BLaER1 (cell line): ENCODE results near the gene EFCAB11.
"Not testable (repeated sequence)": the region's sequence is repeated elsewhere in the genome, so short reads cannot be mapped to it uniquely, and the experiment has no call there.

Experiments
- H3K27ac ChIP-seq: shearing (Covaris generic); formaldehyde crosslinking; 2 replicates; pipeline ENCODE4 v1.8.1; 2022
- H3K27me3 ChIP-seq: shearing (Covaris generic); formaldehyde crosslinking; 2 replicates; pipeline ENCODE4 v1.8.1; 2022
- H3K36me3 ChIP-seq: shearing (Covaris generic); formaldehyde crosslinking; 2 replicates; pipeline ENCODE4 v1.8.1; 2022
- H3K4me1 ChIP-seq: shearing (Covaris generic); formaldehyde crosslinking; 2 replicates; pipeline ENCODE4 v1.8.1; 2022
- H3K4me2 ChIP-seq: shearing (Covaris generic); formaldehyde crosslinking; 2 replicates; pipeline ENCODE4 v1.8.1; 2022
- H3K4me3 ChIP-seq: shearing (Covaris generic); formaldehyde crosslinking; 2 replicates; pipeline ENCODE4 v1.8.1; 2022
- H3K9ac ChIP-seq: shearing (Covaris generic); formaldehyde crosslinking; 2 replicates; pipeline ENCODE4 v1.8.1; 2022
- H3K9me3 ChIP-seq: shearing (Covaris generic); formaldehyde crosslinking; 2 replicates; pipeline ENCODE4 v1.8.1; 2022
- H4K20me1 ChIP-seq: shearing (Covaris generic); formaldehyde crosslinking; 2 replicates; pipeline ENCODE4 v1.8.1; 2022
- Cebpa-rat ChIP-seq: shearing (Covaris generic); IDR thresholded peaks from 2 replicates; pipeline ENCODE4 v1.8.1; 2022

Gene EFCAB11

DNA sequence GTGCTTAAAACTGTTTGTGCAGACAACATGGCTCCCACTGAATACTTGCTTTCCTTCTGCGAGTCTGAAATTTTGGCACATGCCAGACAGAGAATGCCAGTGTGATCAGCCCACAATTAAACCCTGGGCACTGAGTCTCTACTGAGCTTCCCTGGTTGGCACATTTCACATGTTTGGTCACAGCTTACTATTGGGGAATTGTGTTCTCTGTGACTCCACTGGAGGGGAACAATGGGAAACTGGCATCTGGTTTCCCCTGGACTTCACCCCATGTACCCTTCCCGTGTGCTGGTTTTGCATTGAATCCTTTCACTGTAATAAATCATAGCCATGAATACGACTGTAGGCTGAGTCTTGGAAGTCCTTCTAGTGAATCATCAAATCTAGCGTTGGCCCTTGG lies 64.9 kb downstream of the EFCAB11 start:
- no peak overlapping the region for H3K9ac ChIP-seq

GRCh38 chr14:89884761-89885160 lies 69.8 kb downstream of the EFCAB11 start:
- Histone ChIP-seq H3K4me2 (no peak overlapping the region), H3K9me3 (no peaks in the 10 kb centered on the region), H4K20me1 (no peaks in the 10 kb centered on the region), H3K27ac (no peak overlapping the region), H3K9ac (no peak overlapping the region), H3K4me1 (no peaks in the 10 kb centered on the region), H3K36me3 (no peaks in the 10 kb centered on the region), H3K4me3 (no peak overlapping the region), H3K27me3 (no peaks in the 10 kb centered on the region)
- no peak for TF ChIP-seq Cebpa-rat

More for the DNA sequence above, 64.9 kb downstream of the EFCAB11 start:
- Histone ChIP-seq H3K4me2 (no peak overlapping the region), H4K20me1 (no peaks in the 10 kb centered on the region), H3K9me3 (peaks cover 17% of the 10 kb centered on the region), H3K27me3 (no peaks in the 10 kb centered on the region), H3K4me3 (no peak overlapping the region), H3K36me3 (no peaks in the 10 kb centered on the region), H3K4me1 (no peaks in the 10 kb centered on the region), H3K27ac (no peak overlapping the region)
- no peak for TF ChIP-seq Cebpa-rat

GRCh38 chr14:89881839-89882238 lies 72.7 kb downstream of the EFCAB11 start:
- Histone ChIP-seq H3K27me3 (no peaks in the 10 kb centered on the region), H3K4me3 (no peak overlapping the region), H3K4me1 (no peaks in the 10 kb centered on the region), H3K9ac (no peak overlapping the region), H3K27ac (no peak overlapping the region), H3K4me2 (no peak overlapping the region), H4K20me1 (no peaks in the 10 kb centered on the region), H3K36me3 (no peaks in the 10 kb centered on the region), H3K9me3 (no peaks in the 10 kb centered on the region)
- TF ChIP-seq Cebpa-rat: no peak

- not testable (repeated sequence) for H3K4me2 ChIP-seq, H3K27ac ChIP-seq, H3K4me1 ChIP-seq, H3K36me3 ChIP-seq, H3K9ac ChIP-seq, H3K27me3 ChIP-seq, H4K20me1 ChIP-seq, H3K4me3 ChIP-seq
- peaks cover 33% of the 10 kb centered on the region for H3K9me3 ChIP-seq
Observed at GRCh38 chr14:89874091-89874490, 80.4 kb downstream of the EFCAB11 start.

GRCh38 chr14:89870316-89870715 lies 84.2 kb downstream of the EFCAB11 start:
- Histone ChIP-seq H3K4me2 (no peak overlapping the region), H3K27me3 (no peaks in the 10 kb centered on the region), H3K9me3 (peaks cover 39% of the 10 kb centered on the region), H4K20me1 (no peaks in the 10 kb centered on the region), H3K4me1 (peaks cover 5% of the 10 kb centered on the region; the same call in 1 of the 2 replicates), H3K36me3 (no peaks in the 10 kb centered on the region), H3K4me3 (no peak overlapping the region), H3K27ac (no peak overlapping the region), H3K9ac (no peak overlapping the region)
- no peak for TF ChIP-seq Cebpa-rat

- no peak for TF ChIP-seq Cebpa-rat
- no peaks in the 10 kb centered on the region for H4K20me1 ChIP-seq
- H3K27ac ChIP-seq: no peak overlapping the region
- no peak overlapping the region for H3K4me2 ChIP-seq
- no peak overlapping the region for H3K4me3 ChIP-seq
- no peak overlapping the region for H3K9ac ChIP-seq
- peaks cover 32% of the 10 kb centered on the region for H3K9me3 ChIP-seq
- no peaks in the 10 kb centered on the region for H3K36me3 ChIP-seq
- peaks cover 5% of the 10 kb centered on the region; the same call in 1 of the 2 replicates for H3K4me1 ChIP-seq
- no peaks in the 10 kb centered on the region for H3K27me3 ChIP-seq
Observed at GRCh38 chr14:89869606-89870005, 84.9 kb downstream of the EFCAB11 start.

DNA sequence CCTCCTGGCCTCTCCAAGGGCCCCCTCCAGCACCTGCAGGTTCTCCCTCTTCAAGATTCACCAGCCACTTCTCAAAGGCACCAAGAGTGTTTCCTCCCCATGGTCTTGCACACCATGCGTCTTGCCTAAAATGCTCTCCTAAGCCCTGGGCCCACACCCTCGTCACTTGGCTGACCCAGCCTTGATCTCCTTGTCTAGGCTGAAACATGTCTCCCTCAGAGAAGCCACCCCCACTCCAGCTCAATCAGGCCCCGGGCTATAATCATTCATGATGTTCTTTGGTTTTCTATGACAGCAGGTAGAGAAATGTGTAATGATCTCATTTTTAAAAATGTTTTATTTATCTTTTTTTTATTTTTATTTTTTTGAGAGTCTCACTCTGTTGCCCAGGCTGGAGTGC lies 88.1 kb downstream of the EFCAB11 start:
- Histone ChIP-seq H3K4me3 (no peak overlapping the region), H3K4me2 (no peak overlapping the region), H3K36me3 (no peaks in the 10 kb centered on the region), H3K9ac (no peak overlapping the region), H3K27ac (no peak overlapping the region), H4K20me1 (no peaks in the 10 kb centered on the region), H3K4me1 (peaks cover 5% of the 10 kb centered on the region; the same call in 1 of the 2 replicates), H3K9me3 (peaks cover 15% of the 10 kb centered on the region), H3K27me3 (no peaks in the 10 kb centered on the region)
- TF ChIP-seq Cebpa-rat: no peak

DNA sequence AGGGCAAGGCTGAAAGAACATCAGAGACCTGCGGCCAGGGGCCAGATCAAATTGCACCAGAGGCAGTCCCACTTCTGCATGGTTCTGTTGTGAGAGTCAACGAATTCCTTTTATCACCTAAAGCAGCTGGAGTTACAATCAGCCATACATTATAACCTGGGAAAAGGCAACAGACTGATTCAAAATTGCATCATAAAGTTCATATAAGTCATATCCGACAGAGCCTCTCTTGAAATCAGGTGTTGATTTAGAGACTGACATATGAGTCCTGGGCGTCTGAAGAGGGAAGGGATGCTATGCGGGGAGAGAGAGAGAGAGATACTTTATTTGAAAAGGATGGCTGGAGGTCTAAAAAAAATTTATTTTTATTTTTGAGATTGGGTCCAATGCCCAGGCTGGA lies 89.4 kb downstream of the EFCAB11 start:
- H4K20me1 ChIP-seq: no peaks in the 10 kb centered on the region
- H3K27me3 ChIP-seq: no peaks in the 10 kb centered on the region
- peaks cover 5% of the 10 kb centered on the region; the same call in 1 of the 2 replicates for H3K4me1 ChIP-seq
- H3K36me3 ChIP-seq: no peaks in the 10 kb centered on the region
- no peak overlapping the region for H3K4me3 ChIP-seq
- H3K27ac ChIP-seq: no peak overlapping the region
- no peak for TF ChIP-seq Cebpa-rat
- H3K4me2 ChIP-seq: no peak overlapping the region
- H3K9ac ChIP-seq: no peak overlapping the region
- peaks cover 15% of the 10 kb centered on the region for H3K9me3 ChIP-seq

DNA sequence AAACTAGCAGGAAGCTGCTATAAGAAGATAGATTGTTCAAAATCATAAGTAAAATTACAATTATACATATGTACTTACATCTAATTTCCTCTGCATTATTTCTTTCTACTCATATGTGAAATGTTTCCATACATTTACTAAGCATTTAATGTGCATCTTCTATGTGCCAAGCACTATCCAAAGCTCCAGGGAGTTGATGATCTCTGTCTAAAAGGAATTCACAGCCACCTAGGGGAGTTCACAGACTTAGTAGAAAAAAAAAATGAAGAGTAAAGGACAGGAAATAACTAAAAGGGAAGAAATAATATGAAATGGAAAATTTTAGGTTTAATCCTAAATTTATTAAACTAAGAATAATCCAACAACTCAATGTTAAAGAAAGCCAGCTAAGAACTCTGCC lies 91.7 kb downstream of the EFCAB11 start:
- peaks cover 12% of the 10 kb centered on the region for H3K9me3 ChIP-seq
- H3K4me3 ChIP-seq: no peak overlapping the region
- no peak for TF ChIP-seq Cebpa-rat
- H3K36me3 ChIP-seq: no peaks in the 10 kb centered on the region
- H3K27me3 ChIP-seq: no peaks in the 10 kb centered on the region
- H3K9ac ChIP-seq: no peak overlapping the region
- H3K4me1 ChIP-seq: no peaks in the 10 kb centered on the region
- no peak overlapping the region for H3K4me2 ChIP-seq
- H4K20me1 ChIP-seq: no peaks in the 10 kb centered on the region
- H3K27ac ChIP-seq: no peak overlapping the region

- no peaks in the 10 kb centered on the region for H3K4me1 ChIP-seq
- H3K36me3 ChIP-seq: no peaks in the 10 kb centered on the region
- no peak overlapping the region for H3K9ac ChIP-seq
- no peak overlapping the region for H3K4me2 ChIP-seq
- H4K20me1 ChIP-seq: no peaks in the 10 kb centered on the region
- H3K27ac ChIP-seq: no peak overlapping the region
- H3K27me3 ChIP-seq: no peaks in the 10 kb centered on the region
- no peak overlapping the region for H3K4me3 ChIP-seq
- TF ChIP-seq Cebpa-rat: no peak
- H3K9me3 ChIP-seq: no peaks in the 10 kb centered on the region
Observed at GRCh38 chr14:89861630-89862029, 92.9 kb downstream of the EFCAB11 start.

DNA sequence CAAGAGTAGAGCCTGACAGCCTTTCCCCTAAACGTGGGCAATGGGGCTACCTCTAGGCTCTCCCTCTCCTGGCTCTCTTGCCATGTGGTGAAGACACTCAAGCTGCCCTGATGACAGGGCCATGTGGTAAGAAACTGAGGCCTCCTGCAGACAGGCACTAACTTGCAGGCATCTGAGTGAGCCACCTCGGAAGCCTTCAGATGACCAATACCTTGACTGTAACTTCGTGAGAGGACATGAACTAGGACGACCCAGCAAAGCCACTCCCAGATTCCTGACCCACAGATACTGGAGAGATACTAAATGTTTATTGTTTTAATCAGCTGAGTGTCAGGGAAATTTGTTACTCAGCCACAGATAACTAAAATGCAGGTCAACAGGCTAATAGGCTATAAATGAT lies 96.4 kb downstream of the EFCAB11 start:
- no peaks in the 10 kb centered on the region for H3K9me3 ChIP-seq
- no peaks in the 10 kb centered on the region for H3K27me3 ChIP-seq
- no peak overlapping the region for H3K4me3 ChIP-seq
- no peak for TF ChIP-seq Cebpa-rat
- no peak overlapping the region for H3K27ac ChIP-seq
- no peak overlapping the region for H3K9ac ChIP-seq
- no peaks in the 10 kb centered on the region for H3K36me3 ChIP-seq
- no peak overlapping the region for H3K4me2 ChIP-seq
- no peaks in the 10 kb centered on the region for H3K4me1 ChIP-seq
- H4K20me1 ChIP-seq: no peaks in the 10 kb centered on the region
